ENCODE results near the gene TRAPPC6A. TPM values are rescaled to one million over a fixed set of nuclear protein-coding genes. Genes with fewer than 3 reads are reported as not detected.

TRAPPC6A gene
- total RNA-seq, 1 experiment from 2014 or later, result 26.9 TPM

DNA sequence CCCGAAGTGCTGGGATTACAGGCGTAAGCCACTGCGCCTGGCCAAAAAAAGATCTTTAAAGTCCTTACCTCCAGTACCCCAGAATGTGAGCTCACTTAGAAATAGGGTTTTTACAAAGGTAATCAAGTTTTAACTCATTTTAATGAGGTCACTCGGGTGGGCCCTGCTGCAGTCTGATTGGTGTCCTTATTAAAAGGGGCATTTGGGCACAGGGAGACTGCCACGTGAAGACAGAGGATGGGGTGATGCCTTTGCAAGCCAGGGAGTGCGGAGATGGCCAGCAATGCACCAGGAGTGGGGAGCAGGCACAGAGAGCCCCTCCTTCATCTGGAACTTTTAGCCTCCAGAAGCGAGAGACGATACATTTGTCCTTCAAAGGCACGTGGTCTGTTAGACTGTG lies 28.9 kb downstream of the TRAPPC6A start:
- no peaks in the 10 kb centered on the region for H3K27me3 ChIP-seq (ENCODE audit: insufficient read depth, low read length)
- no peak for TF ChIP-seq FOSL1 (IDR thresholded peaks at IDR 0.05; ENCODE audit: low read depth)
- no peak for TF ChIP-seq POLR2AphosphoS5 (IDR thresholded peaks at IDR 0.05; ENCODE audit: low read depth, low read length)
- TSS peak; percentile 16 for BruUV-seq (replicated peaks)
- H3K9me2 ChIP-seq (ENCODE audit: insufficient read depth), result no peaks in the 10 kb centered on the region
- ChIA-PET POLR2A (no interaction called here), RAD21 (ENCODE audit: low non-redundant PET in 1 of 2, low total read pairs in 2 of 2, uncharacterized antibody in 2 of 2, unreplicated experiment in 2 of 2) (no interaction called here), CTCF (interaction anchor here (1.0 kb wide), 2 partner anchors 15 to 29 kb away, joined by 3 read pairs; partner anchors contain the start of genes BLOC1S3 and TRAPPC6A)
- intact Hi-C loops (cut with micrococcal nuclease), result no loop called here
- H2AFZ ChIP-seq (ENCODE audit: low read depth, low read length, poor library complexity, severe bottlenecking), result no peak overlapping the region
- ATAC-seq, result no peak
- no peak overlapping the region for H3K4me2 ChIP-seq (ENCODE audit: low read length)
- H3K36me3 ChIP-seq (ENCODE audit: control insufficient read depth in 1 of 2, insufficient read depth in 2 of 2, low read length in 2 of 2), result no peaks in the 10 kb centered on the region
- no peaks in the 10 kb centered on the region for H3K79me2 ChIP-seq (ENCODE audit: insufficient read depth, low read length)
- peaks cover 22 to 33% of the 10 kb centered on the region in 2 experiments for H3K4me1 ChIP-seq (ENCODE audit: control insufficient read depth in 1 of 2, insufficient read depth in 2 of 2, low read length in 2 of 2)
- DNase-seq (ENCODE audit: low read depth, low spot score), result no peak
- no peak overlapping the region for H3K27ac ChIP-seq (ENCODE audit: low read depth, low read length)
- H3K9ac ChIP-seq (ENCODE audit: low read length), result no peak overlapping the region
- H3K9me3 ChIP-seq (ENCODE audit: control insufficient read depth in 1 of 2, insufficient read depth in 1 of 2, low read depth in 1 of 2, low read length in 2 of 2), result no peaks in the 10 kb centered on the region
- no peak overlapping the region for H3K4me3 ChIP-seq (replicated peaks in 1 of 2; ENCODE audit: low read depth in 1 of 2, low read length in 2 of 2)
- H4K20me1 ChIP-seq (ENCODE audit: insufficient read depth), result no peaks in the 10 kb centered on the region

DNA sequence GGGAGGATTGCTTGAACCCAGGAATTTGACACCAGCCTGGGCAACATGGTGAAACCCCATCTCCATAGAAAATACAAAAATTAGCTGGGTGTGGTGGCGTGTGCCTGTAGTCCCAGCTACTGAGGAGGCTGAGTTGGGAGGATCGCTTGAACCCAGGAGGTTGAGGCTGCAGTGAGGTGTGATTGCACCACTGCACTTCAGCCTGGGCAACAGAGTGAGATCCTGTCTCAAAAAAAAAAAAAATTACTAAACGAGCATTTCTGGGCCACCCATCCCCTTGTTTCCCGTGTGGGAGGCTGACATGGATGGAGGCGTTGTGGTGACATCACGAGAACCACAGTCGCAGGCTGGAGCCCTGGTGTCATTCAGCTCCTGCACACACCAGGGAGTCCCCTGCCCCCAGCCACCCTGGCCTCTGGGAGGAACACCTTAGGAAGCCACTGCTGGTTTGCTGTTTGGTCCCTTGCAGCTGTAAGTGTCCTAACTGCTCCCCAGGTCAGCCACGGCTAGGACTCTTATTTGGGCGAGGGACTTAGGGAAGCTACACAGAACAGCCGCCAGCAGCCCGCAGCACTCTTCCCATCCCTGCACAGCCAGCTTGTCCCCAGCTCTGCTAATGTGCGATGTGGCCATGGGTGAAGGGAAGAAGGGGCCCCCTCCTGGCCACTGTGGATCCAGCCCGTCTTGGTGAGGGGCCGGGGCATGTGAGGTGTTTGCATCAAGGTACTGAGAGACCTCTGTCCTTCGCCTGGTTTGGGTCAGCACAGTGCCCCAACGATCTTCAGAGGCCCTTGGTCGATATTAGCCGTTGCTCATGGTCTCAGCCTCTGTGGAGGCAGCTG lies 30.0 kb downstream of the TRAPPC6A start:
- ChIA-PET RAD21 (ENCODE audit: low non-redundant PET in 1 of 2, low total read pairs in 2 of 2, uncharacterized antibody in 2 of 2, unreplicated experiment in 2 of 2) (no interaction called here), CTCF (interaction anchor here (1.0 kb wide), 2 partner anchors 16 to 30 kb away, joined by 3 read pairs; partner anchors contain the start of genes BLOC1S3 and TRAPPC6A), POLR2A (no interaction called here)
- Histone ChIP-seq H3K9ac (ENCODE audit: low read length) (no peak overlapping the region), H4K20me1 (ENCODE audit: insufficient read depth) (no peaks in the 10 kb centered on the region), H3K9me2 (ENCODE audit: insufficient read depth) (no peaks in the 10 kb centered on the region), H3K4me3 (replicated peaks in 1 of 2; ENCODE audit: low read depth in 1 of 2, low read length in 2 of 2) (no peak overlapping the region), H3K27me3 (ENCODE audit: insufficient read depth, low read length) (no peaks in the 10 kb centered on the region), H3K27ac (ENCODE audit: low read depth, low read length) (no peak overlapping the region), H3K9me3 (ENCODE audit: control insufficient read depth in 1 of 2, insufficient read depth in 1 of 2, low read depth in 1 of 2, low read length in 2 of 2) (no peaks in the 10 kb centered on the region), H2AFZ (ENCODE audit: low read depth, low read length, poor library complexity, severe bottlenecking) (no peak overlapping the region), H3K36me3 (ENCODE audit: control insufficient read depth in 1 of 2, insufficient read depth in 2 of 2, low read length in 2 of 2) (no peaks in the 10 kb centered on the region), H3K79me2 (ENCODE audit: insufficient read depth, low read length) (no peaks in the 10 kb centered on the region), H3K4me1 (ENCODE audit: control insufficient read depth in 1 of 2, insufficient read depth in 2 of 2, low read length in 2 of 2) (peaks cover 11 to 25% of the 10 kb centered on the region in 2 experiments), H3K4me2 (ENCODE audit: low read length) (no peak overlapping the region)
- no peak for TF ChIP-seq CBX3 (IDR thresholded peaks at IDR 0.05; ENCODE audit: low read depth)
- no peak for TF ChIP-seq SRF (IDR thresholded peaks at IDR 0.05; ENCODE audit: low read depth)
- TF ChIP-seq ZFX (IDR thresholded peaks at IDR 0.05), result no peak
- TF ChIP-seq, protein P1, sequence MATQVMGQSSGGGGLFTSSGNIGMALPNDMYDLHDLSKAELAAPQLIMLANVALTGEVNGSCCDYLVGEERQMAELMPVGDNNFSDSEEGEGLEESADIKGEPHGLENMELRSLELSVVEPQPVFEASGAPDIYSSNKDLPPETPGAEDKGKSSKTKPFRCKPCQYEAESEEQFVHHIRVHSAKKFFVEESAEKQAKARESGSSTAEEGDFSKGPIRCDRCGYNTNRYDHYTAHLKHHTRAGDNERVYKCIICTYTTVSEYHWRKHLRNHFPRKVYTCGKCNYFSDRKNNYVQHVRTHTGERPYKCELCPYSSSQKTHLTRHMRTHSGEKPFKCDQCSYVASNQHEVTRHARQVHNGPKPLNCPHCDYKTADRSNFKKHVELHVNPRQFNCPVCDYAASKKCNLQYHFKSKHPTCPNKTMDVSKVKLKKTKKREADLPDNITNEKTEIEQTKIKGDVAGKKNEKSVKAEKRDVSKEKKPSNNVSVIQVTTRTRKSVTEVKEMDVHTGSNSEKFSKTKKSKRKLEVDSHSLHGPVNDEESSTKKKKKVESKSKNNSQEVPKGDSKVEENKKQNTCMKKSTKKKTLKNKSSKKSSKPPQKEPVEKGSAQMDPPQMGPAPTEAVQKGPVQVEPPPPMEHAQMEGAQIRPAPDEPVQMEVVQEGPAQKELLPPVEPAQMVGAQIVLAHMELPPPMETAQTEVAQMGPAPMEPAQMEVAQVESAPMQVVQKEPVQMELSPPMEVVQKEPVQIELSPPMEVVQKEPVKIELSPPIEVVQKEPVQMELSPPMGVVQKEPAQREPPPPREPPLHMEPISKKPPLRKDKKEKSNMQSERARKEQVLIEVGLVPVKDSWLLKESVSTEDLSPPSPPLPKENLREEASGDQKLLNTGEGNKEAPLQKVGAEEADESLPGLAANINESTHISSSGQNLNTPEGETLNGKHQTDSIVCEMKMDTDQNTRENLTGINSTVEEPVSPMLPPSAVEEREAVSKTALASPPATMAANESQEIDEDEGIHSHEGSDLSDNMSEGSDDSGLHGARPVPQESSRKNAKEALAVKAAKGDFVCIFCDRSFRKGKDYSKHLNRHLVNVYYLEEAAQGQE (IDR thresholded peaks at IDR 0.05; ENCODE audit: low read depth), result no peak
- TF ChIP-seq POLR2A (IDR thresholded peaks at IDR 0.05; ENCODE audit: borderline replicate concordance, extremely low read depth, insufficient read depth, insufficient read length), result no peak
- TF ChIP-seq SP1 (IDR thresholded peaks at IDR 0.05; ENCODE audit: low read depth), result no peak
- no peak for TF ChIP-seq YY1 (IDR thresholded peaks at IDR 0.05; ENCODE audit: extremely low read depth, insufficient replicate concordance, low read depth, low read length)
- TF ChIP-seq POLR2AphosphoS5 (IDR thresholded peaks at IDR 0.05; ENCODE audit: low read depth, low read length), result no peak
- TF ChIP-seq, protein P2, sequence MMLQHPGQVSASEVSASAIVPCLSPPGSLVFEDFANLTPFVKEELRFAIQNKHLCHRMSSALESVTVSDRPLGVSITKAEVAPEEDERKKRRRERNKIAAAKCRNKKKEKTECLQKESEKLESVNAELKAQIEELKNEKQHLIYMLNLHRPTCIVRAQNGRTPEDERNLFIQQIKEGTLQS (IDR thresholded peaks at IDR 0.05), result no peak
- no peak for TF ChIP-seq EGR1 (IDR thresholded peaks at IDR 0.05; ENCODE audit: low read depth)
- TF ChIP-seq EZH2 (IDR thresholded peaks at IDR 0.05), result no peak
- TF ChIP-seq SIN3A (IDR thresholded peaks at IDR 0.05; ENCODE audit: low read depth), result no peak
- TF ChIP-seq FOSL1 (IDR thresholded peaks at IDR 0.05; ENCODE audit: low read depth), result no peak
- TF ChIP-seq, protein P3, sequence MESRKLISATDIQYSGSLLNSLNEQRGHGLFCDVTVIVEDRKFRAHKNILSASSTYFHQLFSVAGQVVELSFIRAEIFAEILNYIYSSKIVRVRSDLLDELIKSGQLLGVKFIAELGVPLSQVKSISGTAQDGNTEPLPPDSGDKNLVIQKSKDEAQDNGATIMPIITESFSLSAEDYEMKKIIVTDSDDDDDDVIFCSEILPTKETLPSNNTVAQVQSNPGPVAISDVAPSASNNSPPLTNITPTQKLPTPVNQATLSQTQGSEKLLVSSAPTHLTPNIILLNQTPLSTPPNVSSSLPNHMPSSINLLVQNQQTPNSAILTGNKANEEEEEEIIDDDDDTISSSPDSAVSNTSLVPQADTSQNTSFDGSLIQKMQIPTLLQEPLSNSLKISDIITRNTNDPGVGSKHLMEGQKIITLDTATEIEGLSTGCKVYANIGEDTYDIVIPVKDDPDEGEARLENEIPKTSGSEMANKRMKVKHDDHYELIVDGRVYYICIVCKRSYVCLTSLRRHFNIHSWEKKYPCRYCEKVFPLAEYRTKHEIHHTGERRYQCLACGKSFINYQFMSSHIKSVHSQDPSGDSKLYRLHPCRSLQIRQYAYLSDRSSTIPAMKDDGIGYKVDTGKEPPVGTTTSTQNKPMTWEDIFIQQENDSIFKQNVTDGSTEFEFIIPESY (IDR thresholded peaks at IDR 0.05; ENCODE audit: extremely low read depth, insufficient replicate concordance, low read length), result no peak
- no TSS peak for BruUV-seq (replicated peaks)
- DNase-seq (ENCODE audit: low read depth, low spot score) (no peak), ATAC-seq (no peak)
- intact Hi-C loops (cut with micrococcal nuclease), result no loop called here
